AG04449 (cell line): ENCODE results near the gene ALOX15B.

ENCODE experiments used
- CTCF ChIA-PET: fragments of 350-600 bp; formaldehyde crosslinking; extraction: SDS; loops from one replicate; lab custom pipeline; 2021; ENCODE audit warnings: antibody characterized with exemption; lab: Yijun Ruan, JAX
- POLR2A ChIA-PET: fragments of 400-600, 350-600 bp; formaldehyde crosslinking; extraction: SDS; loops from one replicate; lab custom pipeline; 2020; ENCODE audit warnings: antibody characterized with exemption, inconsistent platforms; lab: Yijun Ruan, JAX
- DNase-seq: peaks from one replicate; pipeline ENCODE4 v3.0.0-alpha.2; 2010; ENCODE audit warnings: low read depth, low spot score
- H3K4me3 ChIP-seq: 2 replicates; pipeline ENCODE4 v1.5.1; 2011; ENCODE audit warnings: low read depth, mild to moderate bottlenecking, control low read depth, low read length
- CTCF ChIP-seq: IDR thresholded peaks from one replicate; pipeline ENCODE4 v1.5.1; 2011; ENCODE audit warnings: mild to moderate bottlenecking, moderate library complexity, low read length, control low read depth, inconsistent platforms; ENCODE audit not compliant: insufficient read depth; ENCODE audit errors: missing control alignments

ALOX15B gene

GRCh38 chr17:8012045-8012580 is 26.7 kb upstream of the ALOX15B start:
- CTCF ChIA-PET = interaction anchor here (1.1 to 5.6 kb wide), 3 partner anchors 21 to 45 kb away, joined by 3 to 34 read pairs (median 5); no protein-coding TSS in a partner anchor

DNA sequence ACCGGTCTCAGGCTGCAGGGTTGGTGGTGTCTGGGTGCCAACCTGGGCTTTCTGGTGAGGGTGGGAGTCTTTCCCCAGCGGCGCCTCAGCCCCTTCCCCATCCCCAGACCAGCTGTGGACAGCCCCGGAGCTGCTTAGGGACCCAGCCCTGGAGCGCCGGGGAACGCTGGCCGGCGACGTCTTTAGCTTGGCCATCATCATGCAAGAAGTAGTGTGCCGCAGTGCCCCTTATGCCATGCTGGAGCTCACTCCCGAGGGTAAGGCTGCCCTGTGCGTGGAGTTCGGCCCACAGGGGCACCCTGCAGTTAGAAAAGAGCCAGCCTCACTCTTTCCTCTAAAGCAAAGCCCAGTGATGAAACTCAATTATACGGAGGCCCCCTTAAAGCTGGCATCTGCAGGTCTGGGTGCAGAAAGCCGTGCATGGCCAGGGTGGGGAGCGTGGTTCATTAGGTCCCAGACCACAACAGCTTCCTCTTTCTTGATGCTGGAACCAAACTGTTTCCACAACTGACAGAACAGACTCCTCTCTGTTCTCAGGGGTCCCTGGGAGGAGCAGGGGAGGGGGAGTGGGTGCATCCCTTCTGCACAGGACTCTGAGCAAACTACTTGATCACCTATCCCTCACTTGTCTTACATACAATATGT is 25.7 kb upstream of the ALOX15B start:
- no peak for TF ChIP-seq CTCF
- ChIA-PET POLR2A (no interaction called here), CTCF (interaction anchor here (1.1 to 5.6 kb wide), 5 partner anchors 8 to 44 kb away, joined by 3 to 34 read pairs (median 4); no protein-coding TSS in a partner anchor)
- DNase-seq = no peak
- no peak overlapping the region for H3K4me3 ChIP-seq

More at GRCh38 chr17:8012045-8012580, 26.7 kb upstream of the ALOX15B start:
- no peak overlapping the region for H3K4me3 ChIP-seq
- DNase-seq = no peak
- POLR2A ChIA-PET = no interaction called here
- no peak for TF ChIP-seq CTCF

GRCh38 chr17:8013731-8014557 is 24.9 kb upstream of the ALOX15B start:
- CTCF ChIA-PET = interaction anchor here (0.6 to 5.6 kb wide), 5 partner anchors 9 to 267 kb away, joined by 3 to 34 read pairs (median 3); no protein-coding TSS in a partner anchor
- no peak for TF ChIP-seq CTCF

DNA sequence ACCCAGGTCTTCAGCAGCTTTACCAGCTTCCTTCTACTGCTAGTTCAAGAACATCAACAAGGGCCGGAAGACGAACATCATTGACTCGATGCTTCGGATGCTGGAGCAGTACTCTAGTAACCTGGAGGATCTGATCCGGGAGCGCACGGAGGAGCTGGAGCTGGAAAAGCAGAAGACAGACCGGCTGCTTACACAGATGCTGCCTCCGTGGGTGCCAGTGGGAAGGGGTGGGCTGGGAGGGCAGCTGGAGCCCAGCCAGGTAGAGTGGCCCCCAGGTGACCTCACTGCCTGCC is 24.4 kb upstream of the ALOX15B start:
- ChIA-PET CTCF (interaction anchor here (0.6 to 1.9 kb wide), 4 partner anchors 9 to 268 kb away, joined by 3 to 4 read pairs (median 4); no protein-coding TSS in a partner anchor), POLR2A (no interaction called here)
- no peak for DNase-seq
- H3K4me3 ChIP-seq = no peak overlapping the region
- no peak for TF ChIP-seq CTCF

More at GRCh38 chr17:8013731-8014557, 24.9 kb upstream of the ALOX15B start:
- no peak for DNase-seq
- no peak overlapping the region for H3K4me3 ChIP-seq
- POLR2A ChIA-PET = no interaction called here

GRCh38 chr17:8015236-8015956 is 23.5 kb upstream of the ALOX15B start:
- TF ChIP-seq CTCF = no peak
- no peak overlapping the region for H3K4me3 ChIP-seq
- ChIA-PET CTCF (interaction anchor here (0.6 to 5.1 kb wide), 7 partner anchors 9 to 87 kb away, joined by 3 to 33 read pairs (median 3); no protein-coding TSS in a partner anchor), POLR2A (no interaction called here)
- no peak for DNase-seq
